Breast epithelium (tissue), 4 donors: Measurements from ENCODE around the gene IBSP. TPM values are rescaled to one million over a fixed set of nuclear protein-coding genes. Genes with fewer than 3 reads are reported as not detected.

Experiments used
- DNase-seq, 2 donors: peaks; one replicate each; pipeline ENCODE4 v3.0.0-alpha.2; 2019; ENCODE audit warnings: low spot score in 2 of 2
- H3K27ac ChIP-seq, 2 donors: fragments of 200-600 bp; sonication (generic) in 1 of 2; one replicate each; pipeline ENCODE4 v1.5.1; 2016 to 2019; ENCODE audit warnings: mild to moderate bottlenecking in 1 of 2
- H3K27me3 ChIP-seq, 2 donors: fragments of 200-600 bp; sonication (generic) in 1 of 2; one replicate each; pipeline versions ENCODE4 v1.5.1 to v1.6.0; 2017 to 2019; ENCODE audit warnings: control low read depth in 1 of 2, mild to moderate bottlenecking in 1 of 2
- H3K36me3 ChIP-seq: fragments of 200-600 bp; one replicate; pipeline ENCODE4 v1.5.1; 2019
- H3K4me1 ChIP-seq, 2 donors: fragments of 200-600 bp; sonication (generic); one replicate each; pipeline ENCODE4 v1.5.1; 2016 to 2019; ENCODE audit warnings: control low read depth in 1 of 2
- H3K4me3 ChIP-seq, 3 donors: fragments of 200-600 bp; sonication (generic); 1 replicate in 2 of 3; 2 replicates in 1 of 3; pipeline ENCODE4 v1.5.1; 2016 to 2019; ENCODE audit warnings: mild to moderate bottlenecking in 3 of 3, moderate library complexity in 2 of 3
- H3K9me3 ChIP-seq, 2 donors: fragments of 200-600 bp; sonication (generic) in 1 of 2; one replicate each; pipeline ENCODE4 v1.5.1; 2016 to 2019; ENCODE audit warnings: control low read depth in 1 of 2
- CTCF ChIP-seq, 3 donors: fragments of 450-650 bp; IDR thresholded peaks; one replicate each; pipeline ENCODE4 v1.5.1; 2016 to 2017; ENCODE audit warnings: antibody characterized with exemption in 3 of 3, mild to moderate bottlenecking in 3 of 3, moderate library complexity in 3 of 3
- POLR2A ChIP-seq: fragments of 450-650 bp; IDR thresholded peaks from one replicate; pipeline ENCODE4 v1.6.1; 2016; ENCODE audit warnings: antibody characterized with exemption, mild to moderate bottlenecking, moderate library complexity
- POLR2AphosphoS5 ChIP-seq, 3 donors: sonication (generic); formaldehyde crosslinking; IDR thresholded peaks; one replicate each; pipeline ENCODE4 v1.6.1; 2017; ENCODE audit warnings: antibody characterized with exemption in 3 of 3
- intact Hi-C: fragments of 100-400 bp; cut with DNase I; formaldehyde crosslinking; loops from one replicate; pipeline ENCODE4 v1.15.1; 2023; ENCODE audit warnings: low total_unique reads
- total RNA-seq, 3 donors: library from RNA; depleted of rRNA; stranded (reverse); fragments of >200 nt; gene quantifications; one replicate each; pipeline ENCODE4 v1.1.0, GENCODE V29; 2016

Gene IBSP
- total RNA-seq, 3 donors from 2014 or later, result not detected

GRCh38 chr4:87849612-87850011 is 50.3 kb downstream of the IBSP start:
- intact Hi-C loops, result loop anchor here (5.0 kb wide), 1 partner anchor 123 kb away; no protein-coding TSS in a partner anchor

GRCh38 chr4:87851332-87851731 is 52.0 kb downstream of the IBSP start:
- no peaks in the 10 kb centered on the region for H3K4me1 ChIP-seq
- intact Hi-C loops, result loop anchor here (5.0 kb wide), 1 partner anchor 121 kb away; no protein-coding TSS in a partner anchor
- DNase-seq, result no peak
- H3K9me3 ChIP-seq, result no peaks in the 10 kb centered on the region
- no peak overlapping the region for H3K27ac ChIP-seq
- no peaks in the 10 kb centered on the region for H3K36me3 ChIP-seq
- no peak overlapping the region for H3K4me3 ChIP-seq
- H3K27me3 ChIP-seq, result no peaks in the 10 kb centered on the region
- TF ChIP-seq CTCF (IDR thresholded peaks at IDR 0.05) (no peak), POLR2A (no peak), POLR2AphosphoS5 (IDR thresholded peaks at IDR 0.05) (no peak)

More at GRCh38 chr4:87849612-87850011, 50.3 kb downstream of the IBSP start:
- H3K36me3 ChIP-seq, result no peaks in the 10 kb centered on the region
- no peak overlapping the region for H3K4me3 ChIP-seq
- no peak for DNase-seq
- H3K4me1 ChIP-seq, result no peaks in the 10 kb centered on the region
- no peaks in the 10 kb centered on the region for H3K9me3 ChIP-seq
- H3K27me3 ChIP-seq, result no peaks in the 10 kb centered on the region
- H3K27ac ChIP-seq, result no peak overlapping the region
- no peak for TF ChIP-seq POLR2A
- no peak for TF ChIP-seq CTCF (IDR thresholded peaks at IDR 0.05)
- no peak for TF ChIP-seq POLR2AphosphoS5 (IDR thresholded peaks at IDR 0.05)

- DNase-seq, result no peak
- H3K9me3 ChIP-seq, result no peaks in the 10 kb centered on the region
- no peak overlapping the region for H3K27ac ChIP-seq
- no peaks in the 10 kb centered on the region for H3K4me1 ChIP-seq
- intact Hi-C loops, result loop anchor here (5.0 kb wide), 1 partner anchor 120 kb away; no protein-coding TSS in a partner anchor
- TF ChIP-seq POLR2AphosphoS5 (IDR thresholded peaks at IDR 0.05), result no peak
- no peaks in the 10 kb centered on the region for H3K27me3 ChIP-seq
- H3K36me3 ChIP-seq, result no peaks in the 10 kb centered on the region
- H3K4me3 ChIP-seq, result no peak overlapping the region
Measured at GRCh38 chr4:87851953-87852352, 52.6 kb downstream of the IBSP start.

- H3K36me3 ChIP-seq, result no peaks in the 10 kb centered on the region
- DNase-seq, result no peak
- no peaks in the 10 kb centered on the region for H3K4me1 ChIP-seq
- H3K9me3 ChIP-seq, result no peaks in the 10 kb centered on the region
- intact Hi-C loops, result loop anchor here (5.0 kb wide), 1 partner anchor 119 kb away; no protein-coding TSS in a partner anchor
- H3K27me3 ChIP-seq, result no peaks in the 10 kb centered on the region
- H3K27ac ChIP-seq, result no peak overlapping the region
- H3K4me3 ChIP-seq, result no peak overlapping the region
- no peak for TF ChIP-seq POLR2A
- TF ChIP-seq CTCF (IDR thresholded peaks at IDR 0.05), result peak in 2 of 3 donors; percentile 46 to 47
Measured at GRCh38 chr4:87853108-87853507, 53.8 kb downstream of the IBSP start.

GRCh38 chr4:87853891-87854290 is 54.5 kb downstream of the IBSP start:
- no peak overlapping the region for H3K27ac ChIP-seq
- H3K4me3 ChIP-seq, result no peak overlapping the region
- no peaks in the 10 kb centered on the region for H3K9me3 ChIP-seq
- H3K27me3 ChIP-seq, result no peaks in the 10 kb centered on the region
- TF ChIP-seq POLR2AphosphoS5 (IDR thresholded peaks at IDR 0.05) (no peak), CTCF (IDR thresholded peaks at IDR 0.05) (no peak), POLR2A (no peak)
- H3K4me1 ChIP-seq, result no peaks in the 10 kb centered on the region
- intact Hi-C loops, result loop anchor here (5.0 kb wide), 1 partner anchor 118 kb away; no protein-coding TSS in a partner anchor
- no peak for DNase-seq
- no peaks in the 10 kb centered on the region for H3K36me3 ChIP-seq

- no peak for DNase-seq
- Histone ChIP-seq H3K4me3 (no peak overlapping the region), H3K27me3 (no peaks in the 10 kb centered on the region), H3K4me1 (no peaks in the 10 kb centered on the region), H3K27ac (no peak overlapping the region), H3K9me3 (no peaks in the 10 kb centered on the region), H3K36me3 (no peaks in the 10 kb centered on the region)
- intact Hi-C loops, result no loop called here
- TF ChIP-seq POLR2AphosphoS5 (IDR thresholded peaks at IDR 0.05), result no peak
- TF ChIP-seq POLR2A, result no peak
- TF ChIP-seq CTCF (IDR thresholded peaks at IDR 0.05), result no peak
Measured at GRCh38 chr4:87855559-87855958, 56.2 kb downstream of the IBSP start.
